ENCODE results near the gene SOX14.
A peak's percentile ranks its signal among the peaks of the same experiment; 100 is the strongest.

SOX14 gene

GRCh38 chr3:137768361-137769321 is 4.5 kb downstream of the SOX14 start:
- no peak for DNase-seq (ENCODE audit: low spot score)

GRCh38 chr3:137769322-137770065 is 5.4 kb downstream of the SOX14 start:
- DNase-seq (ENCODE audit: low spot score): no peak

GRCh38 chr3:137770066-137770834 is 6.1 kb downstream of the SOX14 start:
- no peak for DNase-seq (ENCODE audit: low spot score)

- DNase-seq (ENCODE audit: low spot score): no peak
Measured at GRCh38 chr3:137770835-137771399, 6.8 kb downstream of the SOX14 start.

GRCh38 chr3:137771401-137772213 is 7.5 kb downstream of the SOX14 start:
- DNase-seq (ENCODE audit: low spot score): no peak

GRCh38 chr3:137772214-137772955 is 8.3 kb downstream of the SOX14 start:
- DNase-seq (ENCODE audit: low spot score): no peak

GRCh38 chr3:137778941-137779340 is 14.8 kb downstream of the SOX14 start:
- DNase-seq (ENCODE audit: low spot score): no peak

- DNase-seq (ENCODE audit: low spot score): no peak
Measured at GRCh38 chr3:137787529-137787928, 23.4 kb downstream of the SOX14 start.

GRCh38 chr3:137789236-137789635 is 25.1 kb downstream of the SOX14 start:
- DNase-seq (ENCODE audit: low spot score): no peak

GRCh38 chr3:137792626-137793271 is 28.6 kb downstream of the SOX14 start:
- DNase-seq (ENCODE audit: low spot score): peak; percentile 10

GRCh38 chr3:137796993-137797392 is 32.9 kb downstream of the SOX14 start:
- DNase-seq (ENCODE audit: low spot score): no peak

- no peak for DNase-seq (ENCODE audit: low spot score)
Measured at GRCh38 chr3:137803215-137803614, 39.1 kb downstream of the SOX14 start.

- no peak for DNase-seq (ENCODE audit: low spot score)
Measured at GRCh38 chr3:137807998-137808397, 43.9 kb downstream of the SOX14 start.

- DNase-seq (ENCODE audit: low spot score): no peak
Measured at GRCh38 chr3:137809509-137809908, 45.4 kb downstream of the SOX14 start.

GRCh38 chr3:137812023-137812422 is 47.9 kb downstream of the SOX14 start:
- DNase-seq (ENCODE audit: low spot score): no peak

- DNase-seq (ENCODE audit: low spot score): no peak
Measured at GRCh38 chr3:137815251-137815650, 51.1 kb downstream of the SOX14 start.

Data from kidney capillary endothelial cell (primary cell).